HepG2 (cell line): Measurements from ENCODE around the gene BCORL1. TPM values are rescaled to one million over a fixed set of nuclear protein-coding genes. Genes with fewer than 3 reads are reported as not detected.

Source experiments
- AGO1 ChIP-seq: fragments of 200-400 bp; formaldehyde crosslinking; IDR thresholded peaks from 2 replicates; pipeline ENCODE4 v1.6.1; 2017; ENCODE audit warnings: mild to moderate bottlenecking, low read depth, low read length, moderate library complexity; ENCODE audit not compliant: poor library complexity, severe bottlenecking
- ESRRA ChIP-seq: sonication (generic); formaldehyde crosslinking; IDR thresholded peaks from 2 replicates; pipeline ENCODE4 v1.5.1; 2020; ENCODE audit warnings: mild to moderate bottlenecking, low read depth, missing genetic modification reagents
- FOXA1 ChIP-seq, 2 experiments: fragments of 450-650 bp in 1 of 2; sonication (generic) in 1 of 2; formaldehyde crosslinking in 1 of 2; IDR thresholded peaks; 2 replicates each; pipeline versions ENCODE4 v1.4.0 to v1.6.1; 2016 to 2020; ENCODE audit warnings: missing genetic modification reagents in 1 of 2
- GABPB1 ChIP-seq: IDR thresholded peaks from 2 replicates; pipeline ENCODE4 v1.6.1; 2016; ENCODE audit warnings: mild to moderate bottlenecking, missing genetic modification reagents, moderate library complexity, missing compliant biosample characterization
- HDAC1 ChIP-seq: sonication (generic); formaldehyde crosslinking; IDR thresholded peaks from 2 replicates; pipeline ENCODE4 v1.5.1; 2020; ENCODE audit warnings: mild to moderate bottlenecking, missing genetic modification reagents
- IRF9 ChIP-seq: sonication (generic); formaldehyde crosslinking; IDR thresholded peaks from 2 replicates; pipeline ENCODE4 v1.8.0; 2022; ENCODE audit warnings: missing genetic modification reagents, mild to moderate bottlenecking, borderline replicate concordance
- MED13 ChIP-seq: sonication (generic); formaldehyde crosslinking; IDR thresholded peaks from 2 replicates; pipeline ENCODE4 v1.5.0; 2020; ENCODE audit warnings: missing genetic modification reagents
- MED8 ChIP-seq: sonication (generic); formaldehyde crosslinking; IDR thresholded peaks from 2 replicates; pipeline ENCODE4 v1.8.1; 2023; ENCODE audit warnings: mild to moderate bottlenecking, missing genetic modification reagents; ENCODE audit not compliant: insufficient replicate concordance
- NR2F1 ChIP-seq, 2 experiments: fragments of 450-650 bp in 1 of 2; formaldehyde crosslinking in 1 of 2; IDR thresholded peaks; 2 replicates each; pipeline versions ENCODE4 v1.5.0 to v1.6.1; 2016 to 2020; ENCODE audit warnings: mild to moderate bottlenecking in 1 of 2, missing compliant biosample characterization in 1 of 2, missing genetic modification reagents in 1 of 2, moderate library complexity in 1 of 2
- POLR2AphosphoS5 ChIP-seq: IDR thresholded peaks from 2 replicates; pipeline ENCODE4 v1.6.1; 2012; ENCODE audit warnings: low read depth, low read length
- SETDB1 ChIP-seq: sonication (generic); formaldehyde crosslinking; IDR thresholded peaks from 2 replicates; pipeline ENCODE4 v1.5.1; 2020; ENCODE audit warnings: missing genetic modification reagents, mild to moderate bottlenecking, borderline replicate concordance
- SNRNP70 ChIP-seq: fragments of 200-400 bp; formaldehyde crosslinking; IDR thresholded peaks from 2 replicates; pipeline ENCODE4 v1.6.1; 2017; ENCODE audit warnings: mild to moderate bottlenecking, low read depth, low read length, moderate library complexity
- TFDP2 ChIP-seq: sonication (generic); formaldehyde crosslinking; IDR thresholded peaks from 2 replicates; pipeline ENCODE4 v1.4.0; 2020; ENCODE audit warnings: missing genetic modification reagents
- ZBTB14 ChIP-seq: sonication (generic); formaldehyde crosslinking; IDR thresholded peaks from 2 replicates; pipeline ENCODE4 v1.4.0; 2020; ENCODE audit warnings: missing genetic modification reagents
- ZBTB38 ChIP-seq: sonication (generic); formaldehyde crosslinking; IDR thresholded peaks from 2 replicates; pipeline ENCODE4 v1.5.1; 2020; ENCODE audit warnings: mild to moderate bottlenecking, missing genetic modification reagents
- ZMYM3 ChIP-seq: sonication (generic); formaldehyde crosslinking; IDR thresholded peaks from 2 replicates; pipeline ENCODE4 v1.5.1; 2020; ENCODE audit warnings: mild to moderate bottlenecking, missing genetic modification reagents
- ZNF597 ChIP-seq: sonication (generic); formaldehyde crosslinking; IDR thresholded peaks from 2 replicates; pipeline ENCODE4 v1.5.0; 2020; ENCODE audit warnings: missing genetic modification reagents
- ZNF7 ChIP-seq: IDR thresholded peaks from 2 replicates; pipeline ENCODE4 v1.6.1; 2016; ENCODE audit warnings: missing biosample characterization, missing genetic modification reagents
- polyA plus RNA-seq, 8 experiments: library from polyadenylated mRNA; depleted of rRNA in 3 of 8; stranded (reverse) in 7 of 8; unstranded in 1 of 8; fragments of >200 nt; fragmentation: Illumina TruSeq in 4 of 8; extraction: Trizol in 4 of 8; gene quantifications; 2 replicates each; pipeline versions ENCODE4 v1.2.1 to v1.2.3, GENCODE V29; 2011 to 2016; ENCODE audit warnings: low read depth in 4 of 8, missing spikeins in 1 of 8, mixed read lengths in 1 of 8; ENCODE audit not compliant: insufficient read depth in 1 of 8
- total RNA-seq, 5 experiments: library from RNA; depleted of rRNA; stranded (reverse); fragments of >200 nt; fragmentation: Illumina TruSeq; extraction: Trizol; gene quantifications; 2 replicates each; pipeline ENCODE4 v1.2.3, GENCODE V29; 2016; ENCODE audit warnings: low read depth in 1 of 5
- TF ChIP-seq, protein P1 (sequence below): sonication (generic); formaldehyde crosslinking; IDR thresholded peaks from 2 replicates; pipeline ENCODE4 v1.9.0; 2022; ENCODE audit warnings: missing genetic modification reagents, mild to moderate bottlenecking, borderline replicate concordance

Gene BCORL1
- total and polyA plus RNA-seq, 2 of the 13 experiments (the other 11 are each of a cell fraction or from before 2014, with no cell fraction given): 0.67 to 1.4 TPM

GRCh38 chrX:130060122-130061069 is 78.0 kb downstream of the BCORL1 start (continued):
- TF ChIP-seq GABPB1 (CRISPR knock-in tag): peak; percentile 74; the same call in 1 of the 2 replicates
- no peak for TF ChIP-seq ESRRA
- TF ChIP-seq MED8 (CRISPR knock-in tag): no peak
- no peak for TF ChIP-seq MED13 (CRISPR knock-in tag)
- TF ChIP-seq ZNF7 (CRISPR knock-in tag): no peak
- TF ChIP-seq HDAC1 (CRISPR knock-in tag): 0 out of 2 replicates have a peak, but pooled peaks have one; percentile 35
- no peak for TF ChIP-seq ZMYM3 (CRISPR knock-in tag)
- TF ChIP-seq ZNF597: no peak
- TF ChIP-seq ZBTB38 (CRISPR knock-in tag): 0 out of 2 replicates have a peak, but pooled peaks have one; percentile 30
- TF ChIP-seq, protein P1, sequence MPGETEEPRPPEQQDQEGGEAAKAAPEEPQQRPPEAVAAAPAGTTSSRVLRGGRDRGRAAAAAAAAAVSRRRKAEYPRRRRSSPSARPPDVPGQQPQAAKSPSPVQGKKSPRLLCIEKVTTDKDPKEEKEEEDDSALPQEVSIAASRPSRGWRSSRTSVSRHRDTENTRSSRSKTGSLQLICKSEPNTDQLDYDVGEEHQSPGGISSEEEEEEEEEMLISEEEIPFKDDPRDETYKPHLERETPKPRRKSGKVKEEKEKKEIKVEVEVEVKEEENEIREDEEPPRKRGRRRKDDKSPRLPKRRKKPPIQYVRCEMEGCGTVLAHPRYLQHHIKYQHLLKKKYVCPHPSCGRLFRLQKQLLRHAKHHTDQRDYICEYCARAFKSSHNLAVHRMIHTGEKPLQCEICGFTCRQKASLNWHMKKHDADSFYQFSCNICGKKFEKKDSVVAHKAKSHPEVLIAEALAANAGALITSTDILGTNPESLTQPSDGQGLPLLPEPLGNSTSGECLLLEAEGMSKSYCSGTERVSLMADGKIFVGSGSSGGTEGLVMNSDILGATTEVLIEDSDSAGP (CRISPR knock-in tag): peak; percentile 40; the same call in 1 of the 2 replicates
- TF ChIP-seq ZBTB14: no peak
- peak; percentile 84 for TF ChIP-seq TFDP2 (CRISPR knock-in tag)
- no peak for TF ChIP-seq IRF9 (CRISPR knock-in tag)
- no peak for TF ChIP-seq SETDB1
- TF ChIP-seq NR2F1 (CRISPR knock-in tag; IDR thresholded peaks at IDR 0.05): no peak
- TF ChIP-seq POLR2AphosphoS5: no peak
- no peak for TF ChIP-seq FOXA1 (IDR thresholded peaks at IDR 0.05)
- no peak for TF ChIP-seq FOXA1 (CRISPR knock-in tag; IDR thresholded peaks at IDR 0.05)
- TF ChIP-seq SNRNP70: no peak
- peak; percentile 44 for TF ChIP-seq AGO1
